GM13977 (cell line): ENCODE results near the gene CASKIN2.

Source experiments
- DNase-seq: peaks from one replicate; pipeline ENCODE4 v3.0.0; 2012; ENCODE audit warnings: low spot score
- in situ Hi-C: fragments of 300-500 bp; cut with MboI; formaldehyde crosslinking; loops from one replicate; pipeline ENCODE4 v1.12.0; 2022; ENCODE audit warnings: low sequenced_read_pairs, low pct_unique_long_range_greater_than_20kb, mixed read lengths, inconsistent platforms; ENCODE audit not compliant: unreplicated experiment
- TF ChIP-seq, protein P1 (sequence below): IDR thresholded peaks from 2 replicates; pipeline ENCODE4 v1.5.1; 2012; ENCODE audit warnings: mild to moderate bottlenecking, control low read depth; ENCODE audit not compliant: insufficient read depth; ENCODE audit errors: extremely low read depth, missing control alignments

Gene CASKIN2

DNA sequence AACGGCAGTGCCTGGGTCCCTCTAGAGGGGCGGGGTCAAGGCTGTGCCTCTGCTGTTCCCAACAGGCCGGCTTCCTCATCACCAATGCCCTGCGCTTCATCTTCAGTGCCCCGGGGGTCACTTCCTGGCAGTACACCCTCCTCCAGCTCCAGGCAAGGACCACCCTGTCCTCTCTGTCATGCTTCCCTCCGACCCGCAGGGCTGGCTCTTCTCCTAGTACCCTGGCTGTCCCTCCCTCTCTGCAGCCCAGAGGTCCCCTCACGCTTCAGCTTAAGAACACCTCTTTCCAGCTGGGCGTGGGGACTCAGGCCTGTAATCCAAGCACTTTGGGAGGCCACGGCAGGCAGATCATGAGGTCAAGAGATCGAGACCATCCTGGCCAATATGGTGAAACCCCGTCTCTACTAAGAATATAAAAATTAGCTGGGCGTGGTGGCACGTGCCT lies 25.8 kb downstream of the CASKIN2 start:
- DNase-seq, result no peak
- in situ Hi-C loops, result no loop called here
- TF ChIP-seq, protein P1, sequence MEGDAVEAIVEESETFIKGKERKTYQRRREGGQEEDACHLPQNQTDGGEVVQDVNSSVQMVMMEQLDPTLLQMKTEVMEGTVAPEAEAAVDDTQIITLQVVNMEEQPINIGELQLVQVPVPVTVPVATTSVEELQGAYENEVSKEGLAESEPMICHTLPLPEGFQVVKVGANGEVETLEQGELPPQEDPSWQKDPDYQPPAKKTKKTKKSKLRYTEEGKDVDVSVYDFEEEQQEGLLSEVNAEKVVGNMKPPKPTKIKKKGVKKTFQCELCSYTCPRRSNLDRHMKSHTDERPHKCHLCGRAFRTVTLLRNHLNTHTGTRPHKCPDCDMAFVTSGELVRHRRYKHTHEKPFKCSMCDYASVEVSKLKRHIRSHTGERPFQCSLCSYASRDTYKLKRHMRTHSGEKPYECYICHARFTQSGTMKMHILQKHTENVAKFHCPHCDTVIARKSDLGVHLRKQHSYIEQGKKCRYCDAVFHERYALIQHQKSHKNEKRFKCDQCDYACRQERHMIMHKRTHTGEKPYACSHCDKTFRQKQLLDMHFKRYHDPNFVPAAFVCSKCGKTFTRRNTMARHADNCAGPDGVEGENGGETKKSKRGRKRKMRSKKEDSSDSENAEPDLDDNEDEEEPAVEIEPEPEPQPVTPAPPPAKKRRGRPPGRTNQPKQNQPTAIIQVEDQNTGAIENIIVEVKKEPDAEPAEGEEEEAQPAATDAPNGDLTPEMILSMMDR, result no peak

DNA sequence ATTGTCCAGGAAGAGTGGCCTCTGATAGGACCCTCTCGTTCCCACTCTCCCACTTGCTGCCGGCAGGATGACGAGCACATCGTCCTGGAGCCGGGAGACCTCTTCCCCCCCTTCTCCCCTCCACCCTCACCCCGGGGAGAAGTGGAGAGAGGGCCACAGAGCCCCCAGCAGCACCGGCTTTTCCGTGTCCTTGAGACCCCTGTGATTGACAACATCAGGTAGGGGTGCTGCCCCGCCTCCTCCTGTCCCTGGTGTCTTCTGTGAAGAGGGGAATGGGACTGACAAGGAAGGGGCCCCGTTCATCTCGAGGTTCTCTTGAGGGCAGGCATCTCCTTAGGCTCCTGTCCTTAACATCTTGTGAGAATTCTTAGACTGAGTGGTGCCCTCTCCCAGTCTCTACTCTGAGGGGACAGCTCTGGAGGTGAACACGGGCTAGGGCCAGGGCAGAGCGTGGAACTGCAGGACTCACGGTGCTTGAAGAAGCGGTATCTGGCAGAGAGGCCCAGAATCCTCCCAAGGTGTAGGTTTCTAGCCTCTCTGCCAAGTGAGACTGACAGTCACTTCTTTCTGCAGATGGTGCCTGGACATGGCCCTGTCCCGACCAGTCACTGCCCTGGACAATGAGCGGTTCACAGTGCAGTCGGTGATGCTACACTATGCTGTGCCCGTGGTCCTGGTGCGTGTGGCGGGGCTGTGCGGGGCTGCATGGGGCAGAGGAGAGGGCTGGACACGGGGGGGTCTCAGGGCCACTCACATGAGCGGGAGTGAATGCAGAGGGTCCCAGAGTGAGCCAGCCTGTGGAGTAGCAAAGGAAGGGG lies 26.4 kb downstream of the CASKIN2 start:
- DNase-seq, result no peak
- TF ChIP-seq, protein P1, result no peak
- in situ Hi-C loops, result no loop called here

DNA sequence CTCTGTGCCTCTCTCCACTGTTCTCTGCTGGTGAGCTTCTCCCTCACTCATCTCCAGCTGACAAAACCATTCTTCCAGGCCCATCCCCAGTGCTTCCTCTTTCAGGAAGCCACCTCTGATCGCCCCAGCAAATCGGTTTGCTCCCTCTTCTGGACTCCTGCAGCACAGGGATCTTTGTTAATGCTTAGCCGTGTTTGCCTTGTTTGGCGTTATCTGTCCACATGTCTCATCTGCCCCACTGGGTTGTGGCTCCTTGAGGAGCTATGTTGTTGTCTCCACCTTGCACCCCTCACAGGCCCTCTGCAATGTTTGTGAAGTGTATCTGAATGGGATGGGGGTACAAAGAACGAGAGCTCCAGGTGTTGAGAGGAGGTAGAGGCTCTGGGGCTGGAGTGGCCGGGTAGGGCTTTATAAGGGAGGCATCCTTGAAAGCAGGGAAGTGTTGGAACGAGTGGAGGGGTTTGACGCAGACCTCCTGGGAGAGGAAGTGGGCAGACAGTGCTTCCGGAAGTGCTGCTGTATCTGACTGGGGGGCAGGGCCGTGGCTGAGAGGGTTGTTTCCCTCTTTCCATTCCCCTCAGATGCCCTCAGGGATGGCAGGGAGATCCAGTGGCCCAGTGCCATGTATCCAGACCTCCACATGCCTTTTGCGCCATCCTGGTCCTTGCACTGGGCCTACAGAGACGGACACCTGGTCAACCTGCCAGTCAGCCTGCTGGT lies 27.8 kb downstream of the CASKIN2 start:
- TF ChIP-seq, protein P1, result no peak
- in situ Hi-C loops, result no loop called here
- peak; percentile 79 for DNase-seq

DNA sequence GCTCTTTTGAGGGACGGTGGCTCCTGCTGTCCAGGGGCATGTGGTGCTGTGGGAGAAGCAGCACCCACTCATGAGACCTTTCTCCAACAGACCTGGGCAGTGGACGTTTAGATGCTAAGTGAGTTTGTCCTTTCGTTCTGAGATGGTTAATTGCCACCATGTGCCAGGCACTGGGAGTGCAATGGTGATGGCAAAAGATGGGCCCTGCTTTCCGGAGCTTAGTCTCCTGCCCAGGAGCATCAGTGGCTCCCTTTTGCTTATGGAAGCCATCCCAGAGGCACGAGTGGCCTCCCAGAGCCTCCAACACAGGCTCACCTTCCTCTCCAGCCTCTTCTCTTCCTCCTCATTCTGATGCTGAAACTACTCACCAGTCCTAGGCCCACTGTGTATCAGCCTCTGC lies 28.4 kb downstream of the CASKIN2 start:
- in situ Hi-C loops, result no loop called here
- TF ChIP-seq, protein P1, result no peak
- no peak for DNase-seq

DNA sequence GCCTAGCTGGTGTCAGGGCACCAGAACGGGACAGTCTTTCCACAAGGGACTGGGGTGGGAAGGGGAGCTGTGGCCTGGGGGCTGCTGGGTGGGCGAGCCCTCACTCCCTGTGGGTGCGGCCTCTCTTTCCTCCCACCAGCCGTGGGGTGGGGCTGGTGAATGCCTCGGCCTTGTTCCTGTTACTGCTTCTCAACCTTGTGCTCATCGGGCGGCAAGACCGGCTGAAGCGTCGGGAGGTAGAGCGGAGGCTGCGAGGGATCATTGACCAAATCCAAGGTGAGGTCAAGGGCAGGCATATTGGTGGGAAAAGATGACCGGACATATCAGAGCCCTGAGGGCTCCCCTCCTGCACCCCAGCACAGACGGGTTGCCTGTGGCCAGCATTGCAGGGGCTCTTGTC lies 29.2 kb downstream of the CASKIN2 start:
- TF ChIP-seq, protein P1, result no peak
- no peak for DNase-seq
- in situ Hi-C loops, result no loop called here

DNA sequence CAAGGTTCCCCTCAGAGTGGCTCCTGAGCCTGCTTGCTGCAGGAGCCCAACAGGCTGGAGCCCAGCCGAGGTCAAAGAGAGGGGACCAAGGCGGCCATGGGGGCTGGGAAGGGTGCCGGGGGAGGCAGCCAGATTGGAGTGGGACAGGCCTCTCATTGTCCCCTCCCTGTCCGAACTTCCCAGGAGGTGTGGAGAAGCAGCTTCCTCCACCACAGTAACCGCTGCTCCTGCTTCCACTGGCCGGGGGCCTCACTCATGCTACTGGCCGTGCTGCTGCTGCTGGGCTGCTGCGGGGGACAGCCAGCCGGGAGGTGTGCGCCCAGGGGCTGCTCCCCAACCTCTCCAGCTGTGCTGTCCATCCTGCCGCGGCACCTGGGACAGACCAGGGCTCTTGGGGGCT lies 29.6 kb downstream of the CASKIN2 start:
- TF ChIP-seq, protein P1, result no peak
- in situ Hi-C loops, result no loop called here
- DNase-seq, result no peak
